Spleen (tissue), 11 donors: ENCODE measurements around the gene MX1. TPM values are rescaled to one million over a fixed set of nuclear protein-coding genes. Genes with fewer than 3 reads are reported as not detected.

ENCODE experiments used
- DNase-seq: peaks from one replicate; pipeline ENCODE4 v3.0.0-alpha.2; 2020
- H3K27ac ChIP-seq, 8 donors: fragments of 200-600 bp; sonication (generic) in 7 of 8; 1 replicate in 4 of 8; 2 replicates in 4 of 8; pipeline versions ENCODE4 v1.5.0 to v1.8.0; 2016 to 2021; ENCODE audit warnings: inconsistent platforms in 4 of 8, mild to moderate bottlenecking in 4 of 8, moderate library complexity in 1 of 8
- H3K27me3 ChIP-seq, 7 donors: fragments of 200-600 bp; sonication (generic) in 6 of 7; replicated peaks in 1 of 7; 1 replicate in 4 of 7; 2 replicates in 3 of 7; pipeline versions ENCODE4 v1.5.0 to v1.8.0; 2016 to 2021; ENCODE audit warnings: inconsistent platforms in 3 of 7, mild to moderate bottlenecking in 1 of 7
- H3K36me3 ChIP-seq, 6 donors: fragments of 200-600 bp; sonication (generic) in 5 of 6; 1 replicate in 4 of 6; 2 replicates in 2 of 6; pipeline versions ENCODE4 v1.5.0 to v1.8.0; 2016 to 2021; ENCODE audit warnings: inconsistent platforms in 2 of 6
- H3K4me1 ChIP-seq, 6 donors: fragments of 200-600 bp; sonication (generic) in 5 of 6; 1 replicate in 3 of 6; 2 replicates in 3 of 6; pipeline versions ENCODE4 v1.5.0 to v1.8.0; 2016 to 2021; ENCODE audit warnings: inconsistent platforms in 3 of 6
- H3K4me3 ChIP-seq, 8 donors: fragments of 200-600 bp; sonication (generic) in 7 of 8; 1 replicate in 4 of 8; 2 replicates in 4 of 8; pipeline versions ENCODE4 v1.5.0 to v1.8.0; 2016 to 2021; ENCODE audit warnings: inconsistent platforms in 4 of 8, mild to moderate bottlenecking in 4 of 8, moderate library complexity in 2 of 8
- H3K9me3 ChIP-seq, 8 donors: fragments of 200-600 bp; sonication (generic) in 7 of 8; 1 replicate in 4 of 8; 2 replicates in 4 of 8; pipeline versions ENCODE4 v1.5.0 to v1.8.0; 2016 to 2021; ENCODE audit warnings: inconsistent platforms in 4 of 8
- POLR2A ChIP-seq, 3 donors: fragments of 450-650 bp; IDR thresholded peaks; one replicate each; pipeline ENCODE4 v1.5.1; 2017; ENCODE audit warnings: antibody characterized with exemption in 3 of 3, mild to moderate bottlenecking in 1 of 3
- POLR2AphosphoS5 ChIP-seq, 3 donors: sonication (generic); formaldehyde crosslinking; IDR thresholded peaks; one replicate each; pipeline ENCODE4 v1.5.1; 2017; ENCODE audit warnings: antibody characterized with exemption in 3 of 3
- WGBS, 5 donors: extraction: QIAGEN DNeasy Blood & Tissue Kit in 3 of 5; methylation state at CpG; one replicate each; pipeline versions ENCODE4 v1.1.5 to v1.1.7; 2013 to 2018; 5-methylcytosine and 5-hydroxymethylcytosine counted together
- intact Hi-C: fragments of 100-400 bp; cut with DNase I; formaldehyde crosslinking; loops from one replicate; pipeline ENCODE4 v1.15.0; 2023; ENCODE audit warnings: low total_unique reads
- polyA plus RNA-seq, 3 donors: library from polyadenylated mRNA; stranded (reverse); fragments of 200-250 nt; gene quantifications; one replicate each; pipeline ENCODE4 v1.2.1, GENCODE V29; 2013
- total RNA-seq, 7 donors: library from RNA; depleted of rRNA in 3 of 7; stranded (reverse); fragments of >200 nt in 3 of 7; fragmentation: NEBNext Ultra II Directional in 4 of 7; extraction: Animal tissue kit (Norgen Biotek cat#: 25700) in 4 of 7; gene quantifications; one replicate each; pipeline versions ENCODE4 v1.1.0 to v1.2.1, GENCODE V29; 2016 to 2021
- TF ChIP-seq, protein P1 (sequence below), 11 experiments: fragments of 200-600 bp in 7 of 11; fragments of 450-650 bp in 4 of 11; sonication (generic) in 4 of 11; IDR thresholded peaks in 8 of 11; conservative IDR thresholded peaks in 3 of 11; 1 replicate in 7 of 11; 2 replicates in 4 of 11; pipeline versions ENCODE4 v1.4.0 to v1.8.0; 2016 to 2021; ENCODE audit warnings: antibody characterized with exemption in 11 of 11, inconsistent platforms in 4 of 11, mild to moderate bottlenecking in 1 of 11
- donor health status: healthy with polysubstance abuse.
- donor health status: DM: no; HTN: no; CAD: no; lungs with moderate emphysema.
- donor health status: DM: no; HTN: no; CAD: no.
- donor health status: Bipolar disorder and iron deficiency.
- donor health status: healthy.
- donor health status: DM: no; HTN: no; CAD: no.
- donor health status: DM: yes; HTN: yes; CAD: no.

The MX1 gene
- total and polyA plus RNA-seq, 10 donors: 32.8 to 148 (median 90.1) TPM

DNA sequence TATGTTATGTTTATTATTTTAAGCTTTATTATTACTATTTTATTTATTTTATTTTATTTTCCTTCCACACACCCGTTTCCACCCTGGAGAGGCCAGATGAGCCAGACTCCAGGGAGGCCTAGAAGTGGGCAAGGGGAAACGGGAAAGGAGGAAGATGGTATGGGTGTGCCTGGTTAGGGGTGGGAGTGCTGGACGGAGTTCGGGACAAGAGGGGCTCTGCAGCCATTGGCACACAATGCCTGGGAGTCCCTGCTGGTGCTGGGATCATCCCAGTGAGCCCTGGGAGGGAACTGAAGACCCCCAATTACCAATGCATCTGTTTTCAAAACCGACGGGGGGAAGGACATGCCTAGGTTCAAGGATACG, 468 bp upstream of the MX1 start:
- Histone ChIP-seq H3K27me3 (no peaks in the 10 kb centered on the region), H3K36me3 (peaks cover 0 to 31% (median 11%) of the 10 kb centered on the region in 6 donors), H3K4me1 (peaks cover 19 to 92% (median 63%) of the 10 kb centered on the region in 6 donors), H3K27ac (peak overlapping the region; percentile 76 to 90 (median 88)), H3K9me3 (no peaks in the 10 kb centered on the region), H3K4me3 (peak overlapping the region; percentile 55 to 80 (median 68))
- intact Hi-C loops: loop anchor here (10.0 kb wide), 1 partner anchor 61 kb away; the partner anchor contains the start of gene MX2
- 26 to 44% (median 35%) methylated on average over 7 of the region's 7 CpGs for WGBS, 5 donors
- no peak for DNase-seq
- TF ChIP-seq, protein P1, sequence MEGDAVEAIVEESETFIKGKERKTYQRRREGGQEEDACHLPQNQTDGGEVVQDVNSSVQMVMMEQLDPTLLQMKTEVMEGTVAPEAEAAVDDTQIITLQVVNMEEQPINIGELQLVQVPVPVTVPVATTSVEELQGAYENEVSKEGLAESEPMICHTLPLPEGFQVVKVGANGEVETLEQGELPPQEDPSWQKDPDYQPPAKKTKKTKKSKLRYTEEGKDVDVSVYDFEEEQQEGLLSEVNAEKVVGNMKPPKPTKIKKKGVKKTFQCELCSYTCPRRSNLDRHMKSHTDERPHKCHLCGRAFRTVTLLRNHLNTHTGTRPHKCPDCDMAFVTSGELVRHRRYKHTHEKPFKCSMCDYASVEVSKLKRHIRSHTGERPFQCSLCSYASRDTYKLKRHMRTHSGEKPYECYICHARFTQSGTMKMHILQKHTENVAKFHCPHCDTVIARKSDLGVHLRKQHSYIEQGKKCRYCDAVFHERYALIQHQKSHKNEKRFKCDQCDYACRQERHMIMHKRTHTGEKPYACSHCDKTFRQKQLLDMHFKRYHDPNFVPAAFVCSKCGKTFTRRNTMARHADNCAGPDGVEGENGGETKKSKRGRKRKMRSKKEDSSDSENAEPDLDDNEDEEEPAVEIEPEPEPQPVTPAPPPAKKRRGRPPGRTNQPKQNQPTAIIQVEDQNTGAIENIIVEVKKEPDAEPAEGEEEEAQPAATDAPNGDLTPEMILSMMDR (IDR thresholded peaks at IDR 0.05 in 8 of 11, conservative IDR thresholded peaks at IDR 0.05 in 3 of 11): no peak
- TF ChIP-seq POLR2AphosphoS5 (IDR thresholded peaks at IDR 0.05) (no peak), POLR2A (IDR thresholded peaks at IDR 0.05) (no peak)

DNA sequence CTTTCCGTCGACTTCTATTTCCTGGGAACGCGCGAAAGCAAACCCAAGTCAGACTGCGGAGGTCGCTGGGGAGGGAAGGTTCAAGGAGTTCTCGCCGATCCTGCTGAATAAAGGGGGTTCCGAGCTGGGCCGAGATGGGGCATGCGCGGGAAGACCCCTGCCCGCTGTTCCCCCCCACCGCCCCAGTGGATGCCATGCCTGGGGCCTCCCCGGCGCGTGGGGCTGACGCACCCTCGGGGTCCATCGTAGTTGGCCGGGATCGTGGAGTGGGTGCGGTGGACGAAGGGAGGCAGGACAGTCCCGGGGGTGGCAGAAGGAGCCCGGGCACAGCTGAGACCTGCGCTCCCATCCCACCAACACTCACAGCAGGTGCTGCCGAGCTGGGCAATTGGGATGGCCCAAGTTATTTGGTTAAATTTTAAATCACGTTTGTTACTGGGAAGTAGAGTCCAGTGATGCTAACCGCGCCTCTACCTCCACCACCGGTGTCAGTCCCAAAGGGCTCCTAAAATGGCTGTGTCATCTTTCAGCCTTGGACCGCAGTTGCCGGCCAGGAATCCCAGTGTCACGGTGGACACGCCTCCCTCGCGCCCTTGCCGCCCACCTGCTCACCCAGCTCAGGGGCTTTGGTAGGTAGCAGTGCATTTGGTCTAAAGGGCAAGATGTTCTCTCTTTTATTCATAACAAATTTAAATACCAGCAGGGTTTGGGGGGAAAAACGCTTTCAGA, 801 bp downstream of the MX1 start:
- H3K36me3 ChIP-seq: peaks cover 0 to 44% (median 18%) of the 10 kb centered on the region in 6 donors
- no peaks in the 10 kb centered on the region for H3K9me3 ChIP-seq
- DNase-seq: peak; percentile 85
- TF ChIP-seq POLR2A (IDR thresholded peaks at IDR 0.05): no peak
- TF ChIP-seq, protein P1 (IDR thresholded peaks at IDR 0.05 in 8 of 11, conservative IDR thresholded peaks at IDR 0.05 in 3 of 11): no peak
- TF ChIP-seq POLR2AphosphoS5 (IDR thresholded peaks at IDR 0.05): no peak
- peak overlapping the region; percentile 55 to 80 (median 68) for H3K4me3 ChIP-seq
- no peaks in the 10 kb centered on the region for H3K27me3 ChIP-seq
- 16 to 26% (median 19%) methylated on average over 31 to 41 of the region's 41 CpGs for WGBS, 5 donors
- intact Hi-C loops: loop anchor here (10.0 kb wide), 1 partner anchor 62 kb away; the partner anchor contains the start of gene MX2
- peaks cover 13 to 95% (median 64%) of the 10 kb centered on the region in 6 donors for H3K4me1 ChIP-seq
- H3K27ac ChIP-seq: peak overlapping the region; percentile 76 to 90 (median 88)

DNA sequence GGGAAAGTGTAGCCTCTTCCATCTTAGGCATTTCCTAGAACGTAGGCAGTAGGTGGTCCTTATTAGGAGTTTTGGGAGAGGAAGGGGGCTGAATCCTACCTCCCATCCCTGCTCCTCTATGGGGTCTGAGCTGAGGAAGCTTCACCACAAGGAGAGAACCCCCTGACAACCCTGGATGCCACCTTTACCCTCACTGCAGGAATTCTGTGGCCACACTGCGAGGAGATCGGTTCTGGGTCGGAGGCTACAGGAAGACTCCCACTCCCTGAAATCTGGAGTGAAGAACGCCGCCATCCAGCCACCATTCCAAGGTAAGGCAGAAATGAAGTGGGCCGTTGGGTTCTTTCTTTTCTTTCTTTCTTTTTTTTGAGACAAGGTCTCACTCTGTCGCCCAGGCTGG, 1.5 kb downstream of the MX1 start:
- Histone ChIP-seq H3K36me3 (peaks cover 0 to 51% (median 25%) of the 10 kb centered on the region in 6 donors), H3K9me3 (no peaks in the 10 kb centered on the region), H3K27me3 (no peaks in the 10 kb centered on the region), H3K27ac (peak overlapping the region in 6 of 8 donors; percentile 46 to 90 (median 88)), H3K4me1 (peaks cover 14 to 95% (median 69%) of the 10 kb centered on the region in 6 donors), H3K4me3 (peak overlapping the region in 6 of 8 donors; percentile 56 to 80 (median 68))
- intact Hi-C loops: loop anchor here (10.0 kb wide), 1 partner anchor 63 kb away; the partner anchor contains the start of gene MX2
- TF ChIP-seq, protein P1 (IDR thresholded peaks at IDR 0.05 in 8 of 11, conservative IDR thresholded peaks at IDR 0.05 in 3 of 11): no peak
- no peak for TF ChIP-seq POLR2AphosphoS5 (IDR thresholded peaks at IDR 0.05)
- no peak for TF ChIP-seq POLR2A (IDR thresholded peaks at IDR 0.05)
- 75 to 90% (median 87%) methylated on average over 7 to 8 of the region's 8 CpGs for WGBS, 5 donors
- no peak for DNase-seq

DNA sequence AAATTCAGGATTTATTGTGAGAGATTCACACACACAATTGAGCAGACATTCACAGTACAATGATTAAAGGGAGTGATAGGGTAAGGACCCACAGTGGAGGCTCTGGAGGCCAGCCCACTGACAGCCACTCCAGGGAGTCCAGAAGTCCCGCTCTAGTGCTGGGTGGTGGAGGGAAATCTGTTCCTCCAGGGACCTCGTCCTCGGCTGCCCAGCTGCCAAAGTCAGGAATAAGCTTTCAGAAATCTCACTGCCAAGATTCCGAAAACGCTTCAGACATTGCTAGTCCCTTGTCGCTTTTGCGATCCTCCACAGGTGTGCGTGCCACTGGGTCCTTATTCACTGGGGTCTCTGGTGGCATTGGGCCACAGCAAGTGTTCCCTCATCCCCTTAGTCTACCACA, 2.3 kb downstream of the MX1 start:
- peak overlapping the region in 5 of 8 donors; percentile 41 to 89 (median 88) for H3K27ac ChIP-seq
- no peaks in the 10 kb centered on the region for H3K27me3 ChIP-seq
- DNase-seq: no peak
- peak overlapping the region in 3 of 8 donors; percentile 56 to 80 (median 67) for H3K4me3 ChIP-seq
- H3K4me1 ChIP-seq: peaks cover 14 to 94% (median 61%) of the 10 kb centered on the region in 6 donors
- peaks cover 2 to 59% (median 33%) of the 10 kb centered on the region in 6 donors for H3K36me3 ChIP-seq
- intact Hi-C loops: loop anchor here (10.0 kb wide), 1 partner anchor 64 kb away; the partner anchor contains the start of gene MX2
- H3K9me3 ChIP-seq: no peaks in the 10 kb centered on the region
- WGBS, 5 donors: 87 to 96% (median 93%) methylated on average over 8 of the region's 8 CpGs
- TF ChIP-seq POLR2AphosphoS5 (IDR thresholded peaks at IDR 0.05) (no peak), POLR2A (IDR thresholded peaks at IDR 0.05) (no peak)
- TF ChIP-seq, protein P1 (IDR thresholded peaks at IDR 0.05 in 8 of 11, conservative IDR thresholded peaks at IDR 0.05 in 3 of 11): no peak
